KOPT-K1 (cell line): ENCODE results near the gene MICAL2.

Experiments
- H3K27ac ChIP-seq: fragments of 200-600 bp; sonication (generic); 2 replicates; pipeline ENCODE4 v1.5.1; 2016; ENCODE audit warnings: antibody characterized with exemption, mild to moderate bottlenecking, low read depth, low read length; ENCODE audit not compliant: poor library complexity, severe bottlenecking
- H3K36me3 ChIP-seq: fragments of 200-600 bp; sonication (generic); 2 replicates; pipeline ENCODE4 v1.5.1; 2017; ENCODE audit warnings: antibody characterized with exemption, mild to moderate bottlenecking, low read length, moderate library complexity; ENCODE audit not compliant: insufficient read depth
- H3K9me3 ChIP-seq: fragments of 200-600 bp; sonication (generic); 2 replicates; pipeline ENCODE4 v1.5.1; 2017; ENCODE audit warnings: antibody characterized with exemption, low read length, mild to moderate bottlenecking; ENCODE audit not compliant: insufficient read depth, poor library complexity, severe bottlenecking

The MICAL2 gene

DNA sequence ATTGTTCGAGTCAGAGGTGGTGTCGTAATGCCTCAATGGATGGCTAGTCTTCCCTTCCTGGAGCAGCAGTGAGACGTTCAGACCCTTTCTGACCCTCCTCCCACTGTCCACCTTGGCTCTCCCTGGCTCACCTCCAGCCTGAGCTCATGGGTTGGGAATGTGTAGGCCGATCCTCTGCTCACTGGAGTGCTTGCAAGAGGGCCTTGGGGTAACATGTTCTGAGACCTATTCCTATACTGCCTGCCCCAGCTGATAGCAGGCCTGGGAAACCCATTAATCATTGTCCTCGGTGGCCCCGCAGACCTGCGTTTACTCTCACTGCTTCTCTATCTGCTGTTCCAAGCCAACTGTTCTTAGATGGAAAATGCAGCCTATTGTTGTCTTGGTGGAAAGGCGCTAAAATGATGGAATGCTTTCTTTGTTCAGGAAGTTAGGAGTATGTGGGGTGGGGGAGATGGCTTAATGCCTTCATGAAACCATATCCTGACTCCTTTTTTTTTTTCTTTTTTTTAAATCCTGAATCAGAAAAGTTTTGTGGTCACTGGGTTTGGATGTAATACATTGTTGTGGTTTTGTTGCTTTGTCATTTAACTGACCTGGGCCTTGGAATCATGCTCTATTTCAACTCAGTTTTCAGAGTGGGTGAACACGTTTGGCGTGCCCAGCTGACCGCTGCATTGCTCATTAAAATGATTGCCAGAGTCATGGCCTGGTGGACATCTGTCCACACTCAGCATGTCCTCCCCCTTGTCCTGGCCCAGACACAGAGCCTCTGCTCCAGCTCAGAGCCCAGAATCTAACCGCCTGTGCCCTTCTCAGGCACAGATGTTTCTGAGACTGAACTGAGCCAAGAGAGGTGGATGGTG, 72.5 kb downstream of the MICAL2 start:
- no peaks in the 10 kb centered on the region for H3K9me3 ChIP-seq
- no peak overlapping the region for H3K27ac ChIP-seq
- no peaks in the 10 kb centered on the region for H3K36me3 ChIP-seq

DNA sequence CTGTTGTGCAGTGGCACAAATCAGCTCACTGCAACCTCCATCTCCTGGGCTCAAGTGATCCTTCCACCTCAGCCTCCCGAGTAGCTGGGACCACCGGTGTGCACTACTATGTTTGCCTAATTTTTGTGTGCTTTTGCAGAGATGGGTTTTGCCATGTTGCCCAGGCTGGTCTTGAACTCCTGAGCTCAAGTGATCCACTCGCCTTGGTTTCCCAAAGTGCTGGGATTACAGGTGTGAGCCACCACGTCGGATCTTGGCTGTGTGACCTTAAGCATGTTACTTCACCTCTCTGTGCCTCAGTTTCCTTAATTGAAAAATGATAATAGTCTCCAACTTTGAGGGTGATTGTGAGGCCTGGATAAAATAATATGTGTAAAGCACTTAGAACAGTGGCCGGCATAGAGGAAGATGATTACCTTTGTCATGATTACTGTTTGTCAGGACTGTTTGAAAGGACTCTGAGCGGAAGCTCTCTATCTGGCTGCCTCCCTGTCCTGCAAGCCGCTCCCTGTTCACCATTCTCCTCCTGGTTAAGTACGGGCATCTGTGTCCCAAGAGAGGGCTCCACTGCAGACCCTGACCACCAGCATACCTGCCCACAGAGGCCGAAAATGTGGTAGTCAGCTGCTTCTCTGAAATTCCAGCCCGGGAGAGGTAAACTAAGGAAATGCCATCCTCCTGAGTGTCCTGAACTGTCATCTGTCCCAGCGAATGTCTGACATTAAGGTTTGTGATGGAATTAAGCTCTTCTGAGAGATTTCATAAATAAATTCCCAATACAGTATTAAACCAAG, 73.6 kb downstream of the MICAL2 start:
- Histone ChIP-seq H3K9me3 (no peaks in the 10 kb centered on the region), H3K36me3 (no peaks in the 10 kb centered on the region), H3K27ac (no peak overlapping the region)

DNA sequence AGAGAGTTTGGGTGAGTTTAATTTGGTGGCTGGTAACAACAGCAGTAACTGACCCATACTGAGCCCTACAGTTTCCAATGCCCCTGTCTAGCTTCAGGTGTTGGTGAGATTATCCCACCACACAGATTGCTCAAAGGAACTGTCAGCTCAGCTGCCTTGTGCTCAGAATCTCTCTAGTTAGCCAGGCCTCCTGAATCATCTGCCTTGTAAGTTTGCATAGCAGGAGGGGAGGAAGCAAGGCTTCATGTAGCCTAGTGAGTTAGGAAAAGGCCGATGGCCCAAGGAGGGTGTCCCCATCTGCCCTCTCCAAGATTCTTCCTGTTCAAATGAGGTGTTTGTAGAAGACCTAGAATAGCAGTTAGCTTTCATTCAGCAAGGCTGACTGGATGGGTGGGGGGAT, 74.3 kb downstream of the MICAL2 start:
- no peak overlapping the region for H3K27ac ChIP-seq
- H3K9me3 ChIP-seq: no peaks in the 10 kb centered on the region
- no peaks in the 10 kb centered on the region for H3K36me3 ChIP-seq

DNA sequence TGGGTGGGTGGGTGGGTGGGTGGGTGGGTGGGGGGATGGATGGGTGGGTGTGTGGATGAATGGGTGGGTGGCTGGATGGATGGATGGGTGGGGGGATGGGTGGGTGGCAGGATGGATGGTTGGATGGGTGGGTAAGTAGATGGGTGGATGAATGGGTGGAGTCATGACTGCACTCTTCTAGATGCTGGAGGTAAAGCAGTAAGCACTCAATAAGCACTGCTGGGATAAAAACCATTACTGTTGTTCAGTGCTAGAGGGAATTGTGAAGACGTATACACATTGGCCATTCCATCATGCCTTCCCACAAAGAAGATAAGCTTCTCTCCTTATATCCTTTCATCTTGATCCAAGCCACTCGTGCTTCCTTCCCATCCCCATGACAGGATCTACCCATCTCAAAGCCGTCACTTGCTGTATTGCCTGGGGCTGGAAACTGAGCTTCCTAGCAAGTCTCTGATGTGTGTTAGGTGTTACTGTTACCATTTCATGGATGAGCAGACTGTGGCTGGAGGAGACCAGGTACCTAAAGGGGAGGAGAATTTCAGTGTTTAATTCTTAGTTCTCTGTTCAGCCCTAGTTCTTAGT, 74.8 kb downstream of the MICAL2 start:
- Histone ChIP-seq H3K9me3 (no peaks in the 10 kb centered on the region), H3K27ac (no peak overlapping the region), H3K36me3 (no peaks in the 10 kb centered on the region)

DNA sequence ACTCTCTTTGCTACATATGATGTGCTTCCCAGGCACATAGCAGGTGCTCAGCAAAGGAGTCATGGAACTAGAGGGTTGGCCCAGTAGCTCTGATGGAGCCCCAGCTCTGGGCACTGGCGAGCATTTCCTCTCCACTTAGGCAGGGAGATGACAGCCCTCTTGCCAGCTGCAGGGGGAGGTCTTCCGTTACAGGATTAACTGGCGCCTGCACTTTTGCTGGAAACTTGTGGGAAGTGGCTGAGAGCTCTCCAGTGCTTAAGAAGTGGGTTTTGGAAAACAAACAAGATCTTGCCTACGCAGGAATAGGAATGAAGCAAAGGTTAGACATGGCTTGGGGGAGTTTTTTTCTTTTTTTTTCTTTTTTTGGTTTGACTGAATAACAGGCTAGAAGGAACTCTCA, 75.5 kb downstream of the MICAL2 start:
- no peaks in the 10 kb centered on the region for H3K9me3 ChIP-seq
- H3K36me3 ChIP-seq: no peaks in the 10 kb centered on the region
- no peak overlapping the region for H3K27ac ChIP-seq

DNA sequence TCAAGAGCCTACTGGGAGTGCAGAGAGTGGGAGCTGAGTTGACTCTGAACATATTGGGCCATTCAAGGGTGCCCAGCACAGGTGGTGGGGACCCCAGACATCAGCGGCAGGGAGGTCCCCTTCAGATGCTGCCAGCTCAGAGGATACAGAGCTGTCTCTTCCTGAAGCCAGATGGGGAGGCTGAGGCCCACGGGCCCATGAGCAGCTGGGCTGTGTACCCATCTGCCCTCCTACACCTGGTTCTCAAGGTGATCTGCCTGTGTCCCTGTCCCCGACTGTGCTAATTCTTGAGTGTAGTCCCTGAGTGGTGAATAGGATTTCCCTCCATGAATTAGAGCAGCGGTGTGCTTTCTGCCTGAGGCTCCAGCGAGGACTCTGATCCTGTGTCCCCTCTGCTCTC, 76.3 kb downstream of the MICAL2 start:
- Histone ChIP-seq H3K27ac (no peak overlapping the region), H3K9me3 (no peaks in the 10 kb centered on the region)

DNA sequence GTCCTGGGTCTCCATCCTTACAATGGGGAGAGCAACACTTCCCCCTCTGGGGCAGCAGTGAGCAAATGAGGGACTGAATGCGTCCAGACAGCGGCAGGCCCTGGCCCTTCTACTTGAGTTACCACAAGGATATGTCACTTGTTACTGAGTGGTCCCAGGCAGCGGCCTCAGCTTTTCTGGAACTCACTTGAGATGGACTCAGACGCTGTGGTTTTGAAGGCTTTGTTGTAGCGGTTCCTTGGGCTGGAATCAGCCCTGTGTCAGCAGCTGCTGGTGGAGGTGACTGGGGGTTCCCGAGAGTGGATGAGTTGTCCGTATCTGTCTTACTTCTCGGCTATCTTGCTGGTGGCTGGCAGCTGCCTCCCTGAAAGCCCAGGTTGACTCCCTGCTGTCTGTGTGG, 77.0 kb downstream of the MICAL2 start:
- Histone ChIP-seq H3K9me3 (no peaks in the 10 kb centered on the region), H3K27ac (no peak overlapping the region), H3K36me3 (no peaks in the 10 kb centered on the region)

More for the DNA sequence above, 76.3 kb downstream of the MICAL2 start:
- H3K36me3 ChIP-seq: no peaks in the 10 kb centered on the region

DNA sequence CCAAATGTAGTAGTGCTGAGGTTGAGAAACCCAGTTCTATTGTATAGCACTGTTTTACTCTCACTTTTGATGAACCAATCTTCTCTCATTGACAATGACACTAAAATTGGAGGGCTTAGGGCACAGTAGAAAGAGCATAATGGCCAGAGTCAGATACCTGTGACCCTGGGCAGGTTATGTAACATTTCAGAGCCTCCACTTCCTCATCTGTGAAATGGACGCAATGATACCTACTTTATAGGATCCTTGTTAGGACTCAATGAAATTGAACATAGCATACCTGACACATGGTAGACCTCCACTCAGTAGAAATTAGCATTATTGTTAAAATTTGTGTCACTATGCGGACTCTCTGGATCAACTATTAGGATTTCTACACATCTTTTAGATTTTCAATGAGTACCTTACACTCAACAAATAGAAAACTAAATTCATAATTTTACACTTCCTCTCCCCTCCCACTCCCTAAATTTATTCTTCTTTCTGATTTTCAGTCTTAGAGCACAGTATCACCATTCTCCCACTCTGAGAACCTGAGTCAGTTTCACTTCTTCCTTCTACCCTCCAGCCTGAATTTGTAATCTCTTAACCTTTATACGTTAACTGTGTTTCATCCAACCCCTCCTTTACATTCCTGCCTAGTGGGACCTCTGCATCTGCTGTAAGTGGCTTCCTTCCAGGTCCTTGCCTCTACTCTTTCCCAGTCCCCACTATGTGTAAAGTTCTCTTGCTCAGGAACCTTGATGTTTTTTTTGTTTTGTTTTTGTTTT, 78.3 kb downstream of the MICAL2 start:
- Histone ChIP-seq H3K36me3 (no peaks in the 10 kb centered on the region), H3K9me3 (no peaks in the 10 kb centered on the region), H3K27ac (no peak overlapping the region)

DNA sequence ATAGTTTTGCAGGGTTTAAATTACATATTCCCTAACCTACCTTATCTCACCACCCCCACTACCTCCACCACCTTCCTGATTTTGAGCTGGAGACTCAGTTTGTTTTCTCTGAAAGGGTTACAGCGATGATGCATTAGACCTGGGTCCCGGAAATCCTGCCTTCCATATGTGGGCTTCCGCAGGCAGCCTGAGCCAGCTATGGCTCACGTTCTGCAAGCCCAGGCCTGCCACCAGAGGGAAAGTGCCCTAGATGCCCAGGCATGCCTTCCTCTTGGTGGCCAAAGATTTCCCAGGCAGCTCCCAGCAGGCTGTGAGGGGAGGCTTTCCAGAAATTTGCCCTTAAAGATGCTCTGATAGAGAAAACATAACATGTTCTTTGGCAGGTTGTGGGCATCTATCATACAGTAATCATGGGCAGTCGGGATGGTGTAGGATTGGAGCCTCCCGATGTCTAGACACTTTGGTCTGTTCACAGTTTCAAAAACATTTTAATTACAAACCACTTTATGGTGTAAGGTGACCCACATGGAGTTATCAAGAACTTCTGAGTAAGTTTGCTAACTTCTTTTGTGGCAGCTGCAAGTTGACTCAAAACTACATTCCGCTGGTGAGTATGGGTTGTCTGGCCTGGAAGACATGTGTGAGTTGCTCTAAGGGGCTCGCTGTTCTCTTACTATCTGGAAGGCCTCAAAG, 79.3 kb downstream of the MICAL2 start:
- Histone ChIP-seq H3K9me3 (no peaks in the 10 kb centered on the region), H3K27ac (no peak overlapping the region), H3K36me3 (no peaks in the 10 kb centered on the region)

DNA sequence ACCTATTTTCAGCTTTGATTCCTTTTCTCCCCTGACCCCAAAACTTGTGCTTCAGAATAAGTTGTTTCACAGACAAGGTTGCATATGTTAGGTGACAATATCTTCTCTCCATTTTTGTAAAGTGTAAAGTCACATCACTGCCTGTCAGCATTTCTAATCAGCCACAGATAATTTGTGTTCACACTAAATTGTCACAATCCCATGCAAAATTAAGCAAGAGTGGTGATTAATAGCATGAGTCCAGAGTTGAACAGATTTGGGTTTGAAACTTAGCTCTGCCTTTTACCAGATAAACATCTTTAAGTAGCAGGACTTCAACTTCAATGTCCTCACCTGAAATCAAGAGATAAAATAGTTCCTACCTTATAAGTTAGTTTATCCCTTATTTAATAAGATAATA, 80.1 kb downstream of the MICAL2 start:
- no peaks in the 10 kb centered on the region for H3K36me3 ChIP-seq
- H3K9me3 ChIP-seq: no peaks in the 10 kb centered on the region
- H3K27ac ChIP-seq: no peak overlapping the region

DNA sequence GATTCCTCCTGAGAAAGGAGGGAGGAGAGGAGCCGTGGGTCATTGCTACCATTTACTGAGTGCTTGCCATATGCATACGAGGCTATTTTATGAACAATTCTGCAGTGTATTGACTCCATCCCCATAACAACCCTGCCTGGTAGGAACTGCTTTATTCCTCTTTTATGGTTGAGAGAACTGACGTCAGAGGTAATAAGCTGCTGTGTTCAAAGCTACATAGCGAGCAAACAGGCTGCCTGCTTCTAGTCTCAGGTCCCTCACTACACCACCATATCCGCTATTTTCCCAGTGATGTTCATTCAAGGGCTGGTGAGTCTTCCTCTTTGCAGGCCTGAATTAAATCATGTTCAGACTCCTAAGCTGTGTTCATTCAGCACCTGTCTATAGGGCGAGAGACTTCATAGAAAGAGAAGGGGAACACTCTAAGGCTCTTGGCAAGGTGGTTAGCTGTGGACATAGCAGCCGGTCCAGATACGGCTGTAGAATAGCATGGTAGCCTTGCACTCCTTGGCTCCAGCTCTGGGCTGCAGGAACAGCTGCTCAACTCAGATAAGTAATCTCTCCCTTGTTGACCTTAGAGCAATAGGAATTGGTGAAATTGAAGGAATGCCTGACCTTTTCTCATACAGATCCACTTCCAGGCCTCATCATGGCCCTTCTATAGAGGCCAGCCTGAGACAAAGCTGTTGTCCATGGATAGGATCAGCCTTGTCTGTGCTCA, 82.6 kb downstream of the MICAL2 start:
- Histone ChIP-seq H3K36me3 (no peaks in the 10 kb centered on the region), H3K27ac (no peak overlapping the region), H3K9me3 (no peaks in the 10 kb centered on the region)

DNA sequence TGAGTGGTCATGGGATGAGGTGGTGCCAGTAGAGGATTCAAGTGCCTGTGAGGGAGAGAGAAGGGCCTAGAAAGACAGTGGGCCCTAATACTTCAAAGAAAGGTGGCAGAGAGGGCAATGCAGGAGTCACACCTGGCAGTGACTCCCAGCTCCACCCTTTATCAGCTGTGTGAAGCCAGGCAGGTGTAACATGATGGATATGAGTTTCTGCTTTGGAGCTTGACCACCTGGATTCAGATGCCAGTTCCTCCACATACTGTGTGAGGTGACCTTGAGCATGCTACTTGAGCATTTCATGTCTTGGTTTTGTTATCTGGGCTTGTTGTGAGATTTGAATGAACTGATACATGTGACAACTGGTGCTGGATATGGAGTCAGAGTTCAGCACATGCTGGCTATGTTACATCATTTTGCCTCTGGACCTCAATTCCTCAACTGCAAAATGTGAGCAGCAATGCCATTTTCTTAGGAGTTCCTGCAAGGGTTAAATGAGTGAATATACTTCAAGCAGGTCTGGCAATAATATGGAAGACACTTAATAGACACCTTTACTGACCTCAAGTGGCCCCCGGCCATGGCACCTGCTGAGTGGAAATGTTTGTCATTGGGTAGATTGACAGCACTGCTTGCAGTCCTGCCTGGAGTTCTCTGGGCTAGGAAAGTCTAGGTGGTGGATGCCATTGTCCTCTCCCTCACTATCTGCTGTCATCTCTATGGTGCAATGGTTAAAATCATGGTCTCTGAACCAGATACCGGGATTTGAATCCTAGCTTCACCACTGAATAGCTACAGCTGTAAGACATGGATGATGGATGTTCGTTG, 83.3 kb downstream of the MICAL2 start:
- no peaks in the 10 kb centered on the region for H3K36me3 ChIP-seq
- H3K9me3 ChIP-seq: no peaks in the 10 kb centered on the region
- H3K27ac ChIP-seq: no peak overlapping the region

DNA sequence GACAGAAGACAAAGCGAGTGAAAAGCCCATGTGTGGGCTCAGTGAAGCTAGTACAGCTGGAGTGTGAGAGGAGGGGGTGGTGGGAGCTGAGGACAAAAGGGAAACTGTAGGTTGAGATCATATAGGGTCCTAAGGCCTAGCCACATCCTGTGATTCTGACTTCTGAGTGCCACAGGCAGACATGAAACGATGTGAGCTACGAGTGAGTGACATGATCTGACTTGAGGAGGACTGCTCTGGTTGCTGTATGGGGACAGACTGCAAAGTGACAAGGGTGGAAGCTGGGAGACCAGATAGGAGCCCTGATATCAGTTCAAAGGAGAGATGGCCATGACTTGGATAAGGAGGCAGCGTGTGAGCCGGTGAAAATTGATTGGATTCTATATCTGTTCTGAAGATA, 85.4 kb downstream of the MICAL2 start:
- Histone ChIP-seq H3K9me3 (no peaks in the 10 kb centered on the region), H3K36me3 (no peaks in the 10 kb centered on the region), H3K27ac (peak overlapping the region; percentile 72)
